K562 (cell line): ENCODE measurements around the gene CGN. TPM values are rescaled to one million over a fixed set of nuclear protein-coding genes. Genes with fewer than 3 reads are reported as not detected.

Experiments used
- CUX1 ChIP-seq: fragments of 200-800 bp; sonication (Bioruptor generic); IDR thresholded peaks from 2 replicates; pipeline ENCODE4 v1.6.1; 2016; ENCODE audit warnings: missing genetic modification characterization, missing compliant biosample characterization
- ETS1 ChIP-seq: conservative IDR thresholded peaks from 2 replicates; pipeline ENCODE4 v1.6.1; 2011; ENCODE audit warnings: low read depth, mild to moderate bottlenecking, low read length; ENCODE audit not compliant: control insufficient read depth
- FOS ChIP-seq: IDR thresholded peaks from 3 replicates; pipeline ENCODE4 v1.6.1; 2011; ENCODE audit not compliant: insufficient read length; ENCODE audit errors: extremely low read depth
- JUND ChIP-seq, 2 experiments: IDR thresholded peaks; 2 replicates in 1 of 2; 3 replicates in 1 of 2; pipeline ENCODE4 v1.6.1; 2011; ENCODE audit warnings: borderline replicate concordance in 2 of 2, low read depth in 2 of 2, low read length in 2 of 2, improper control_type of control experiment in 1 of 2, missing biosample characterization in 1 of 2, missing genetic modification characterization in 1 of 2, missing genetic modification reagents in 1 of 2
- KHSRP ChIP-seq: fragments of 450-650 bp; IDR thresholded peaks from 2 replicates; pipeline ENCODE4 v1.6.1; 2017
- KLF13 ChIP-seq: fragments of 450-650 bp; IDR thresholded peaks from 2 replicates; pipeline ENCODE4 v1.6.1; 2016; ENCODE audit warnings: missing genetic modification characterization, low read depth, mild to moderate bottlenecking, missing compliant biosample characterization, moderate library complexity, borderline replicate concordance
- MCM3 ChIP-seq: fragments of 450-650 bp; IDR thresholded peaks from 2 replicates; pipeline ENCODE4 v1.6.1; 2016
- POLR2AphosphoS5 ChIP-seq: IDR thresholded peaks from 2 replicates; pipeline ENCODE4 v1.6.1; 2011; ENCODE audit warnings: mild to moderate bottlenecking, low read depth, low read length, moderate library complexity; ENCODE audit not compliant: control insufficient read depth, insufficient read depth
- SRSF1 ChIP-seq: fragments of 200-400 bp; formaldehyde crosslinking; IDR thresholded peaks from 2 replicates; pipeline ENCODE4 v1.6.1; 2017; ENCODE audit warnings: mild to moderate bottlenecking, low read depth, low read length, moderate library complexity
- THAP12 ChIP-seq: fragments of 250-450 bp; sonication (Bioruptor Pico); IDR thresholded peaks from 2 replicates; pipeline ENCODE4 v1.9.0; 2021; ENCODE audit warnings: mild to moderate bottlenecking, inconsistent platforms
- ZNF347 ChIP-seq: fragments of 450-650 bp; formaldehyde crosslinking; IDR thresholded peaks from 2 replicates; pipeline ENCODE4 v1.4.0; 2020; ENCODE audit warnings: low read depth, mild to moderate bottlenecking, moderate library complexity
- polyA plus RNA-seq, 8 experiments: library from polyadenylated mRNA; depleted of rRNA in 4 of 8; stranded (reverse) in 5 of 8; unstranded in 3 of 8; fragments of >200 nt; fragmentation: Nextera tagmentation in 2 of 8; fragmentation: Illumina TruSeq in 1 of 8; extraction: Ambion mirVana in 2 of 8; extraction: Trizol in 1 of 8; gene quantifications; 2 replicates each; pipeline versions ENCODE4 v1.2.1 to v1.2.3, GENCODE V29; 2011 to 2014; ENCODE audit warnings: inconsistent platforms in 1 of 8, missing spikeins in 1 of 8
- total RNA-seq, 7 experiments: library from RNA; depleted of rRNA in 6 of 7; stranded (reverse); fragments of >200 nt in 6 of 7; fragmentation: Illumina TruSeq in 2 of 7; extraction: Trizol in 2 of 7; gene quantifications; 2 replicates each; pipeline versions ENCODE4 v1.2.1 to v1.2.3, GENCODE V29; 2011 to 2021; ENCODE audit warnings: low replicate concordance in 1 of 7
- TF ChIP-seq, protein P1 (sequence below), 2 experiments: fragments of 450-650 bp in 1 of 2; IDR thresholded peaks; 2 replicates each; pipeline ENCODE4 v1.6.1; 2011 to 2017; ENCODE audit warnings: low read depth in 2 of 2, antibody characterized with exemption in 1 of 2, borderline replicate concordance in 1 of 2, low read length in 1 of 2, mild to moderate bottlenecking in 1 of 2, mixed read lengths in 1 of 2; ENCODE audit not compliant: control insufficient read depth in 1 of 2

The CGN gene
- total and polyA plus RNA-seq, 9 of the 15 experiments (the other 6 are each of a cell fraction or from before 2014, with no cell fraction given), result 0.03 to 1.4 (median 0.14) TPM; not detected in 2

DNA sequence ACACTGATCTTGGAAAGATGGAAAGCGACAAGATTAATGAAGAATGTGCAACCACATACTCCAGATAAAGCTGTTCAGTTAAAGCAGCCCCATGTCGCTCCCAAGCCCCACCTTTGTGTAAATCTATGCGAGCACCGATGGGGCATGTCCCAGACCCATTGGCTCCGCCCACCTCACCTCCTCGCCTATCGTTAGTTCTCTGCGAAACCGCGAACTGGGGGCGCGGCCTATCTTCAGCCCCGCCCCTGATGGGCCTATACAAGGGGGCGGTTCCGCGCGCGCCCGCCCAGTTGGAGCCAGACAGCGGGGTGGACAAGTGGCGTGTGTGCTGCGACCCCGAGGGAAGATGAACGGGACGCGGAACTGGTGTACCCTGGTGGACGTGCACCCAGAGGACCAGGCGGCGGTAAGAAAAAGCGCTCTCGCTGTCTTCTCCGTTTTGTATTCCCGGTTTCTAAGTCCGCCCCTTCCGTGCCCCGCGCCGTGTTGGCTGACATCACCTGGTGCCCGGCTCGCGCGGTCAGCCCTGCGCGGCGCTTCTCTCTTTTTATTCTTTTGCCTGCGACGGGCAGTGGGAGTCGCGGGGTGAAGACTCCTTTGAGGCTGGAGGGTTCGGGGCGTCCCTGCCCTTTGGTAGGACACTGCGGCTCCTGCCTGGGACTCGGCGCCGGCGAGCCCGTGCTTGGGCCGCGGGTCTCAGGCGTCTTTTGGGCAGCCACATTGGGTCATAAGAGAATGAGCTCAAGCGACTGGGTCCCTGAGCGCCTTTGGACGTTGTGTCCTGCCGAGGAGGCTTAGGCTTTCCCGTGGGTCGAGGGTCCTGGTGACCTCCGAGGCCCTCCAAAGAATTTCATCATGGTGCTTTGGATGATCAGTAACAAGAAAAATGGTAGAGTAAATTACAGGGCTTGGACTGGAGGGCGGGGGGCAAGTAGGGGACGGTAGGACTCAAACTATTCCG is 29.1 kb downstream of the CGN start, which contains the start of gene TUFT1 (continued):
- TF ChIP-seq FOS, result no peak
- TF ChIP-seq, protein P1, sequence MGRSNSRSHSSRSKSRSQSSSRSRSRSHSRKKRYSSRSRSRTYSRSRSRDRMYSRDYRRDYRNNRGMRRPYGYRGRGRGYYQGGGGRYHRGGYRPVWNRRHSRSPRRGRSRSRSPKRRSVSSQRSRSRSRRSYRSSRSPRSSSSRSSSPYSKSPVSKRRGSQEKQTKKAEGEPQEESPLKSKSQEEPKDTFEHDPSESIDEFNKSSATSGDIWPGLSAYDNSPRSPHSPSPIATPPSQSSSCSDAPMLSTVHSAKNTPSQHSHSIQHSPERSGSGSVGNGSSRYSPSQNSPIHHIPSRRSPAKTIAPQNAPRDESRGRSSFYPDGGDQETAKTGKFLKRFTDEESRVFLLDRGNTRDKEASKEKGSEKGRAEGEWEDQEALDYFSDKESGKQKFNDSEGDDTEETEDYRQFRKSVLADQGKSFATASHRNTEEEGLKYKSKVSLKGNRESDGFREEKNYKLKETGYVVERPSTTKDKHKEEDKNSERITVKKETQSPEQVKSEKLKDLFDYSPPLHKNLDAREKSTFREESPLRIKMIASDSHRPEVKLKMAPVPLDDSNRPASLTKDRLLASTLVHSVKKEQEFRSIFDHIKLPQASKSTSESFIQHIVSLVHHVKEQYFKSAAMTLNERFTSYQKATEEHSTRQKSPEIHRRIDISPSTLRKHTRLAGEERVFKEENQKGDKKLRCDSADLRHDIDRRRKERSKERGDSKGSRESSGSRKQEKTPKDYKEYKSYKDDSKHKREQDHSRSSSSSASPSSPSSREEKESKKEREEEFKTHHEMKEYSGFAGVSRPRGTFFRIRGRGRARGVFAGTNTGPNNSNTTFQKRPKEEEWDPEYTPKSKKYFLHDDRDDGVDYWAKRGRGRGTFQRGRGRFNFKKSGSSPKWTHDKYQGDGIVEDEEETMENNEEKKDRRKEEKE (IDR thresholded peaks at IDR 0.05; ENCODE audit: borderline replicate concordance in 1 of 2, control insufficient read depth in 1 of 2, low read depth in 2 of 2, low read length in 1 of 2), result no peak
- peak; percentile 85; the same call in 1 of the 2 replicates for TF ChIP-seq KLF13 (tag)
- peak; percentile 14; the same call in 1 of the 2 replicates for TF ChIP-seq JUND (IDR thresholded peaks at IDR 0.05; ENCODE audit: borderline replicate concordance, low read depth, low read length)
- no peak for TF ChIP-seq JUND (tag; IDR thresholded peaks at IDR 0.05; ENCODE audit: borderline replicate concordance, low read depth, low read length)
- no peak for TF ChIP-seq MCM3
- no peak for TF ChIP-seq ZNF347 (CRISPR knock-in tag)
- TF ChIP-seq ETS1, result peak; percentile 61
- no peak for TF ChIP-seq KHSRP
- no peak for TF ChIP-seq SRSF1
- peak; percentile 56; the same call in 1 of the 2 replicates for TF ChIP-seq POLR2AphosphoS5
- TF ChIP-seq THAP12 (CRISPR knock-in tag), result peak; percentile 15; the same call in 1 of the 2 replicates
- TF ChIP-seq CUX1 (CRISPR knock-in tag), result no peak
